ENCODE measurements around the gene NOL8. TPM values are rescaled to one million over a fixed set of nuclear protein-coding genes. Genes with fewer than 3 reads are reported as not detected.

Gene NOL8
- total RNA-seq, 1 experiment from 2014 or later = 41.8 TPM

DNA sequence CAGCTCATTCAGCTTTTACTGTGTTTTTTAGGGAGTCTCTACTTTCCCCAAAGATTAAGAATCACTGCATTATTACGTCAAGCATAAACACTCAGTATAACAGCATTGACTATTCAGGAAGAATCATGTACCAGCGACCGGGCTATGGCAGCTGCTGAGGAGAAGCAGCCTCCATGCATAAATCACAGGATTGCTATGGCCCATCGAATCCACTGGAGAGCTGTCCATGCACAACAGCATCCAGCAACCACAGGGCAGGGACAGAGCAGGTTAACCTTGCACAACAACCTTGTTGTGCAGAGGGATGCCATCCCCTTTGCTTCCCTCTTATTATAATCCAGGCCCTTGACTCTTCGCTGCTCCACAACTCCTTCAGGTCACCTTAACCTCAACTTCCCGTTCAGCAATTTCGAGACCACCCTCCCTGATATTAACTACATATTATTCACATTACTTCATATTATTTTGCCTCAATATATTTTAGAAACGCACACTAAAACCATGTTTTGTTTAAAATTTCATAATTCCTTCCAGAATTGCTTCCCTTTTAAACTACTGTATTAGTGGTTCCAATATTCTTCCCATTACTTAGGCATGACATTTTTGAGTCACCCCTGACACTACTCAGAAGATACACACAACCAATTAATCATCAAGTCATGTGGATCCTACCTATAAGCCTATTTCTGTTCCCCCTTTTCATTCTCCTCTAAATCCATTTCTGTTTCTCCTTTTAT lies 32.6 kb downstream of the NOL8 start:
- peak; percentile 27 for DNase-seq (ENCODE audit: unreplicated experiment)
- Mint-ChIP-seq H3K4me1 (ENCODE audit: insufficient read depth, unreplicated experiment) (peaks cover 32% of the 10 kb centered on the region), H3K9me3 (ENCODE audit: unreplicated experiment) (no peaks in the 10 kb centered on the region), H3K4me3 (ENCODE audit: unreplicated experiment) (peak overlapping the region; percentile 80), H3K27me3 (ENCODE audit: insufficient read depth, unreplicated experiment) (no peaks in the 10 kb centered on the region), H3K27ac (ENCODE audit: low read depth, unreplicated experiment) (peak overlapping the region; percentile 96), H3K36me3 (ENCODE audit: insufficient read depth, unreplicated experiment) (peaks cover 77% of the 10 kb centered on the region)
- intact Hi-C loops (cut with micrococcal nuclease) = loop anchor here (1.0 to 5.0 kb wide), 3 partner anchors 33 to 154 kb away; partner anchors contain the start of genes CENPP and NOL8
- no peak for TF ChIP-seq CTCF (IDR thresholded peaks at IDR 0.05; ENCODE audit: unreplicated experiment)
- no TSS peak for BruUV-seq (replicated peaks)
- ChIA-PET CTCF (interaction anchor here (0.8 to 2.8 kb wide), 5 partner anchors 13 to 157 kb away, joined by 3 to 18 read pairs (median 5); partner anchors contain the start of gene CENPP), POLR2A (interaction anchor here (0.6 to 2.0 kb wide), 7 partner anchors 14 to 378 kb away, joined by 3 to 9 read pairs (median 6); partner anchors contain the start of genes CENPP, IPPK and NOL8)

- H3K4me3 Mint-ChIP-seq (ENCODE audit: unreplicated experiment) = peak overlapping the region; percentile 80
- no TSS peak for BruUV-seq (replicated peaks)
- DNase-seq (ENCODE audit: unreplicated experiment) = no peak
- ChIA-PET POLR2A (interaction anchor here (0.5 to 2.0 kb wide), 5 partner anchors 13 to 157 kb away, joined by 3 to 9 read pairs (median 3); partner anchors contain the start of genes CENPP and NOL8), CTCF (interaction anchor here (0.8 to 2.8 kb wide), 4 partner anchors 14 to 156 kb away, joined by 3 to 18 read pairs (median 7); partner anchors contain the start of gene CENPP)
- peaks cover 77% of the 10 kb centered on the region for H3K36me3 Mint-ChIP-seq (ENCODE audit: insufficient read depth, unreplicated experiment)
- intact Hi-C loops (cut with micrococcal nuclease) = loop anchor here (5.0 kb wide), 1 partner anchor 44 kb away; no protein-coding TSS in a partner anchor
- H3K9me3 Mint-ChIP-seq (ENCODE audit: unreplicated experiment) = no peaks in the 10 kb centered on the region
- H3K4me1 Mint-ChIP-seq (ENCODE audit: insufficient read depth, unreplicated experiment) = peaks cover 32% of the 10 kb centered on the region
- no peaks in the 10 kb centered on the region for H3K27me3 Mint-ChIP-seq (ENCODE audit: insufficient read depth, unreplicated experiment)
- TF ChIP-seq CTCF (IDR thresholded peaks at IDR 0.05; ENCODE audit: unreplicated experiment) = no peak
- peak overlapping the region; percentile 65 for H3K27ac Mint-ChIP-seq (ENCODE audit: low read depth, unreplicated experiment)
Measured at GRCh38 chr9:92291577-92291976, 33.6 kb downstream of the NOL8 start.

- H3K4me1 Mint-ChIP-seq (ENCODE audit: insufficient read depth, unreplicated experiment) = peaks cover 30% of the 10 kb centered on the region
- no TSS peak for BruUV-seq (replicated peaks)
- H3K27ac Mint-ChIP-seq (ENCODE audit: low read depth, unreplicated experiment) = peak overlapping the region; percentile 65
- ChIA-PET POLR2A (interaction anchor here (0.5 to 2.0 kb wide), 6 partner anchors 9 to 97 kb away, joined by 3 to 9 read pairs (median 3); no protein-coding TSS in a partner anchor), CTCF (interaction anchor here (0.5 to 2.8 kb wide), 4 partner anchors 11 to 156 kb away, joined by 3 to 18 read pairs (median 7); no protein-coding TSS in a partner anchor)
- H3K4me3 Mint-ChIP-seq (ENCODE audit: unreplicated experiment) = peak overlapping the region; percentile 80
- no peak for DNase-seq (ENCODE audit: unreplicated experiment)
- no peaks in the 10 kb centered on the region for H3K27me3 Mint-ChIP-seq (ENCODE audit: insufficient read depth, unreplicated experiment)
- no peak for TF ChIP-seq CTCF (IDR thresholded peaks at IDR 0.05; ENCODE audit: unreplicated experiment)
- H3K9me3 Mint-ChIP-seq (ENCODE audit: unreplicated experiment) = no peaks in the 10 kb centered on the region
- intact Hi-C loops (cut with micrococcal nuclease) = loop anchor here (5.0 kb wide), 1 partner anchor 44 kb away; no protein-coding TSS in a partner anchor
- H3K36me3 Mint-ChIP-seq (ENCODE audit: insufficient read depth, unreplicated experiment) = peaks cover 79% of the 10 kb centered on the region
Measured at GRCh38 chr9:92290785-92291429, 34.2 kb downstream of the NOL8 start.
